Epithelial cell of proximal tubule (primary cell): ENCODE data around the gene KCTD4. TPM values are rescaled to one million over a fixed set of nuclear protein-coding genes. Genes with fewer than 3 reads are reported as not detected.
"Not testable (repeated sequence)": the region's sequence is repeated elsewhere in the genome, so short reads cannot be mapped to it uniquely, and the experiment has no call there.

Experiments used
- DNase-seq: peaks from one replicate; pipeline ENCODE4 v3.0.0-alpha.2; 2011; ENCODE audit warnings: low read depth
- H3K4me3 ChIP-seq: 2 replicates; pipeline ENCODE4 v1.5.1; 2011; ENCODE audit warnings: low read depth, mild to moderate bottlenecking, low read length
- CTCF ChIP-seq: conservative IDR thresholded peaks from 2 replicates; pipeline ENCODE4 v1.5.1; 2012; ENCODE audit warnings: low read depth, mild to moderate bottlenecking, low read length
- total RNA-seq: library from RNA; depleted of rRNA; stranded (reverse); fragments of >200 nt; gene quantifications from 2 replicates; pipeline ENCODE4 v1.2.3, GENCODE V29; 2015

The KCTD4 gene
- total RNA-seq, 1 donor from 2014 or later: 0.63 TPM

- peak; percentile 72 for TF ChIP-seq CTCF
- peak; percentile 79 for DNase-seq
- H3K4me3 ChIP-seq: peak overlapping the region; percentile 59
These were observed 6.5 kb downstream of the KCTD4 start for GRCh38 chr13:45194081-45194939.

GRCh38 chr13:45191874-45192273 is 9.0 kb downstream of the KCTD4 start:
- TF ChIP-seq CTCF: no peak
- DNase-seq: no peak
- peak overlapping the region; percentile 59 for H3K4me3 ChIP-seq

GRCh38 chr13:45189511-45189910 is 11.3 kb downstream of the KCTD4 start:
- not testable (repeated sequence) for H3K4me3 ChIP-seq
- peak; percentile 90 for DNase-seq

- H3K4me3 ChIP-seq, DNase-seq: not testable (repeated sequence)
These were observed 11.8 kb downstream of the KCTD4 start for GRCh38 chr13:45189077-45189476.

GRCh38 chr13:45185286-45185685 is 15.6 kb downstream of the KCTD4 start:
- no peak overlapping the region for H3K4me3 ChIP-seq
- TF ChIP-seq CTCF: no peak
- DNase-seq: no peak

GRCh38 chr13:45184693-45185092 is 16.2 kb downstream of the KCTD4 start:
- no peak for TF ChIP-seq CTCF
- no peak for DNase-seq

GRCh38 chr13:45180713-45181601 is 19.9 kb downstream of the KCTD4 start:
- H3K4me3 ChIP-seq: no peak overlapping the region
- no peak for TF ChIP-seq CTCF
- DNase-seq: no peak

More at GRCh38 chr13:45184693-45185092, 16.2 kb downstream of the KCTD4 start:
- H3K4me3 ChIP-seq: no peak overlapping the region

- H3K4me3 ChIP-seq: no peak overlapping the region
- TF ChIP-seq CTCF: no peak
- DNase-seq: no peak
These were observed 20.5 kb downstream of the KCTD4 start for GRCh38 chr13:45180303-45180702.
